Measurements from ENCODE around the gene SH2B2.
"Not testable (repeated sequence)": the region's sequence is repeated elsewhere in the genome, so short reads cannot be mapped to it uniquely, and the experiment has no call there.

DNA sequence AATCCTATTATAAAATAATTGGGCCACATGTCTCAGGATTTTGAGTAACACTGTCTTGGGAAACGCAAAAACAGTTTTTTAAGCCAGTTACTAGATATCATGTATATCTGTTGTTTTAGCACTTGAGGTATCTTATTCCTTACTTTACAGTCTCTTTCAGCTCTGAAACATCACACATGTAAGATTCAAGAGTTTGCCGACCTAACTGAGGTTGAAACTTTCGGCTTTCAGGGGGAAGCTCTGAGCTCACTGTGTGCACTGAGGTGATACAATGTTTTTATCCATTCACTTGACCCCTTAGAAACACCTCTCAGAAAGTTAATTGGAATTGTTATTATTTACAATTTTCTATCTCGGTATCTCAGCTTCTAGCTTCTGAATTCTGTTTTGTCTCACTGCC, 50.8 kb downstream of the SH2B2 start:
- TF ChIP-seq EZH2 (IDR thresholded peaks at IDR 0.05; ENCODE audit: low read length, missing control alignments), result not testable (repeated sequence)
- TF ChIP-seq, protein P1, sequence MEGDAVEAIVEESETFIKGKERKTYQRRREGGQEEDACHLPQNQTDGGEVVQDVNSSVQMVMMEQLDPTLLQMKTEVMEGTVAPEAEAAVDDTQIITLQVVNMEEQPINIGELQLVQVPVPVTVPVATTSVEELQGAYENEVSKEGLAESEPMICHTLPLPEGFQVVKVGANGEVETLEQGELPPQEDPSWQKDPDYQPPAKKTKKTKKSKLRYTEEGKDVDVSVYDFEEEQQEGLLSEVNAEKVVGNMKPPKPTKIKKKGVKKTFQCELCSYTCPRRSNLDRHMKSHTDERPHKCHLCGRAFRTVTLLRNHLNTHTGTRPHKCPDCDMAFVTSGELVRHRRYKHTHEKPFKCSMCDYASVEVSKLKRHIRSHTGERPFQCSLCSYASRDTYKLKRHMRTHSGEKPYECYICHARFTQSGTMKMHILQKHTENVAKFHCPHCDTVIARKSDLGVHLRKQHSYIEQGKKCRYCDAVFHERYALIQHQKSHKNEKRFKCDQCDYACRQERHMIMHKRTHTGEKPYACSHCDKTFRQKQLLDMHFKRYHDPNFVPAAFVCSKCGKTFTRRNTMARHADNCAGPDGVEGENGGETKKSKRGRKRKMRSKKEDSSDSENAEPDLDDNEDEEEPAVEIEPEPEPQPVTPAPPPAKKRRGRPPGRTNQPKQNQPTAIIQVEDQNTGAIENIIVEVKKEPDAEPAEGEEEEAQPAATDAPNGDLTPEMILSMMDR (conservative IDR thresholded peaks at IDR 0.05 in 1 of 2, IDR thresholded peaks at IDR 0.05 in 1 of 2; ENCODE audit: low read depth in 1 of 2, low read length in 2 of 2), result not testable (repeated sequence)

Data from fibroblast of lung (primary cell).